Measurements from ENCODE around the gene GPR148. TPM values are rescaled to one million over a fixed set of nuclear protein-coding genes. Genes with fewer than 3 reads are reported as not detected.

The GPR148 gene
- total RNA-seq, 2 experiments from 2014 or later: not detected

DNA sequence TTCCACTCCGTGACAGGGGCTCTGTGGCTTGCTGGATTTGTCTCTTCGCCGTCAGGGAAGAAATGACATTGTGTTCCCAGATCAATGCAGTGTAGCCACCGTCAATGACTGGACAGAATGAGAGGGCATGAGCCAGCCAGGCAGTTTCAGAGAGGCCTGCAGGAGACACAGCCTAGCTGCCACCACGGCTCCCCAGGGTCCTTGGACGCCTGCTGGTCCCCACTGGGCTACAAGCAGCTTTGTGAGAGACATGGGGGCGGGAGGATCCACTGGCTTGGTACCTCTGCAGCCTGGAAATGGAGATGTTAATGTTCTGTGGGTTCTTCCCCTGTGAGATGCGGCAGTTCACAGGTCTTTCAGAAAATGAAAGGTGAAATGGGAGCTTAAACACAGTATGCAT, 14.4 kb downstream of the GPR148 start:
- ChIA-PET POLR2A (no interaction called here), CTCF (ENCODE audit: unreplicated experiment) (no interaction called here)
- no peaks in the 10 kb centered on the region for H3K79me2 ChIP-seq (ENCODE audit: insufficient read depth, low read depth, low read length)
- no peaks in the 10 kb centered on the region for H3K9me3 ChIP-seq (ENCODE audit: low read length)
- H3K9me2 ChIP-seq (ENCODE audit: insufficient read depth, low read length): no peaks in the 10 kb centered on the region
- DNase-seq (ENCODE audit: low spot score): no peak
- TF ChIP-seq EZH2phosphoT487 (IDR thresholded peaks at IDR 0.05; ENCODE audit: borderline replicate concordance, low read depth, low read length) (no peak), CTCF (conservative IDR thresholded peaks at IDR 0.05; ENCODE audit: low read length) (no peak)
- H3K4me3 ChIP-seq (ENCODE audit: low read depth, low read length, poor library complexity, severe bottlenecking): no peak overlapping the region
- H4K20me1 ChIP-seq (ENCODE audit: insufficient read depth, low read length): no peaks in the 10 kb centered on the region
- no peak overlapping the region for H3K4me2 ChIP-seq (ENCODE audit: low read length)
- no peaks in the 10 kb centered on the region for H3K36me3 ChIP-seq (ENCODE audit: insufficient read depth, low read length)
- intact Hi-C loops (cut with micrococcal nuclease; ENCODE audit: unreplicated experiment): no loop called here
- H3K27ac ChIP-seq (ENCODE audit: low read depth, low read length, poor library complexity, severe bottlenecking): no peak overlapping the region
- no peaks in the 10 kb centered on the region for H3K4me1 ChIP-seq (ENCODE audit: insufficient read depth, low read length, poor library complexity, severe bottlenecking)
- H2AFZ ChIP-seq (ENCODE audit: low read length): no peak overlapping the region
- no TSS peak for BruUV-seq (replicated peaks)

- H2AFZ ChIP-seq (ENCODE audit: low read length): no peak overlapping the region
- H3K9me3 ChIP-seq (ENCODE audit: low read length): no peaks in the 10 kb centered on the region
- ChIA-PET POLR2A (no interaction called here), CTCF (ENCODE audit: unreplicated experiment) (no interaction called here)
- no peak overlapping the region for H3K4me3 ChIP-seq (ENCODE audit: low read depth, low read length, poor library complexity, severe bottlenecking)
- DNase-seq (ENCODE audit: low spot score): no peak
- no peaks in the 10 kb centered on the region for H3K79me2 ChIP-seq (ENCODE audit: insufficient read depth, low read depth, low read length)
- intact Hi-C loops (cut with micrococcal nuclease; ENCODE audit: unreplicated experiment): no loop called here
- no peaks in the 10 kb centered on the region for H3K4me1 ChIP-seq (ENCODE audit: insufficient read depth, low read length, poor library complexity, severe bottlenecking)
- H3K36me3 ChIP-seq (ENCODE audit: insufficient read depth, low read length): no peaks in the 10 kb centered on the region
- H4K20me1 ChIP-seq (ENCODE audit: insufficient read depth, low read length): no peaks in the 10 kb centered on the region
- H3K4me2 ChIP-seq (ENCODE audit: low read length): no peak overlapping the region
- no peak for TF ChIP-seq EZH2phosphoT487 (IDR thresholded peaks at IDR 0.05; ENCODE audit: borderline replicate concordance, low read depth, low read length)
- TF ChIP-seq CTCF (conservative IDR thresholded peaks at IDR 0.05; ENCODE audit: low read length): no peak
- no peaks in the 10 kb centered on the region for H3K9me2 ChIP-seq (ENCODE audit: insufficient read depth, low read length)
- H3K27ac ChIP-seq (ENCODE audit: low read depth, low read length, poor library complexity, severe bottlenecking): no peak overlapping the region
- no TSS peak for BruUV-seq (replicated peaks)
Observed at GRCh38 chr2:130744287-130745117, 15.6 kb downstream of the GPR148 start.

GRCh38 chr2:130749078-130749477, 20.2 kb downstream of the GPR148 start:
- H3K79me2 ChIP-seq (ENCODE audit: insufficient read depth, low read depth, low read length): no peaks in the 10 kb centered on the region
- no peaks in the 10 kb centered on the region for H3K36me3 ChIP-seq (ENCODE audit: insufficient read depth, low read length)
- CTCF ChIA-PET (ENCODE audit: unreplicated experiment): no interaction called here
- intact Hi-C loops (cut with micrococcal nuclease; ENCODE audit: unreplicated experiment): no loop called here
- POLR2A ChIA-PET: no interaction called here
- H3K9me3 ChIP-seq (ENCODE audit: low read length): no peaks in the 10 kb centered on the region
- no peaks in the 10 kb centered on the region for H3K4me1 ChIP-seq (ENCODE audit: insufficient read depth, low read length, poor library complexity, severe bottlenecking)
- H4K20me1 ChIP-seq (ENCODE audit: insufficient read depth, low read length): no peaks in the 10 kb centered on the region
- H3K9me2 ChIP-seq (ENCODE audit: insufficient read depth, low read length): no peaks in the 10 kb centered on the region
- TF ChIP-seq CTCF (conservative IDR thresholded peaks at IDR 0.05; ENCODE audit: low read length) (no peak), EZH2phosphoT487 (IDR thresholded peaks at IDR 0.05; ENCODE audit: borderline replicate concordance, low read depth, low read length) (no peak)
- H3K27ac ChIP-seq (ENCODE audit: low read depth, low read length, poor library complexity, severe bottlenecking): no peak overlapping the region
- no peak overlapping the region for H2AFZ ChIP-seq (ENCODE audit: low read length)
- DNase-seq (ENCODE audit: low spot score): no peak
- no peak overlapping the region for H3K4me3 ChIP-seq (ENCODE audit: low read depth, low read length, poor library complexity, severe bottlenecking)
- no peak overlapping the region for H3K4me2 ChIP-seq (ENCODE audit: low read length)
- no TSS peak for BruUV-seq (replicated peaks)

All from OCI-LY7 (cell line).